ENCODE measurements around the gene HOXD8.
A peak's percentile ranks its signal among the peaks of the same experiment; 100 is the strongest.

HOXD8 gene

DNA sequence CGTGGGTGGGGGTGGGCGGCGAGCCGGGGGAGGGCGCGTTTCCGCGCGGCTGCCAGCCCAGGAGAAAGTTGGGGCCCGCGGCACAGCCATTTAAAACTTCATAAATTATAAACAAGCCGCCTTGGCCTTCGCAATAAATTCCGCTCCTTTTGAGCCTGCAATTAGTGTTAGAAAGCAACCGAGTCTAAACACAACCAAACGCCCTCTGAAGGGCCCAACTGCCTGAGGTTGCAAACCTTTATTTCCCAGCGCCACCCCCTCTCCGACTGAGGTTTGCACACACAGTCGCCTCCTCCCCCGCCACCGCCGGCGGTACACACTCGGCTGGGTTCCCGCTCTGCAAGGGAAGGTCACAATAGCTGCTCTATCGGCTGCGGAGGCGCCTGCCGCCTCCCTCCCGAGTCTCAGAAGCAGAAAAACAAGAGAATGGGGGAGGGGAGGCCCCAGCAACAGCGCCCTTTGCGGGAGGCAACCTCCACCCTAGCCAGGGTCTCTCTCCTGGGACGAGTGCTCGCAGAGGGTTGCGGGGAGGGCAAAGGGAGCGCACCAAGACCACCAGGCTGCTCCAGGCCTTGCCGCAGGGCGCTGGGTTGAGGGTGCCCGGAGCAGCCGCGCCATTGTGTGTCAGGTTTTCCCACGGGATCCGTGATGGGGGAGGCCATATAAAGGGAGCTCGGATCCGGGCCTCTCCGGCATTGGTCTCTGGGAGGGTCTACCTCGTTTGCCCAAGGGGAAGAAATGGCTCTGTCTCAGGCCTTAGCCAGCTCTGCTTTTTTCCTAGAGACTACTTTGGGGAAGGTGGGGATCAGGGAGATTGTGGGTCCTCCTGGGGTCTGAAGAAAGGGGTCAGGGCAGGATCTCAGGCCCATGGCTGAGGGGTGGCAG, 45.6 kb downstream of the HOXD8 start:
- no peak for DNase-seq (ENCODE audit: low read depth)
- TF ChIP-seq, protein P1, sequence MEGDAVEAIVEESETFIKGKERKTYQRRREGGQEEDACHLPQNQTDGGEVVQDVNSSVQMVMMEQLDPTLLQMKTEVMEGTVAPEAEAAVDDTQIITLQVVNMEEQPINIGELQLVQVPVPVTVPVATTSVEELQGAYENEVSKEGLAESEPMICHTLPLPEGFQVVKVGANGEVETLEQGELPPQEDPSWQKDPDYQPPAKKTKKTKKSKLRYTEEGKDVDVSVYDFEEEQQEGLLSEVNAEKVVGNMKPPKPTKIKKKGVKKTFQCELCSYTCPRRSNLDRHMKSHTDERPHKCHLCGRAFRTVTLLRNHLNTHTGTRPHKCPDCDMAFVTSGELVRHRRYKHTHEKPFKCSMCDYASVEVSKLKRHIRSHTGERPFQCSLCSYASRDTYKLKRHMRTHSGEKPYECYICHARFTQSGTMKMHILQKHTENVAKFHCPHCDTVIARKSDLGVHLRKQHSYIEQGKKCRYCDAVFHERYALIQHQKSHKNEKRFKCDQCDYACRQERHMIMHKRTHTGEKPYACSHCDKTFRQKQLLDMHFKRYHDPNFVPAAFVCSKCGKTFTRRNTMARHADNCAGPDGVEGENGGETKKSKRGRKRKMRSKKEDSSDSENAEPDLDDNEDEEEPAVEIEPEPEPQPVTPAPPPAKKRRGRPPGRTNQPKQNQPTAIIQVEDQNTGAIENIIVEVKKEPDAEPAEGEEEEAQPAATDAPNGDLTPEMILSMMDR (conservative IDR thresholded peaks at IDR 0.05; ENCODE audit: low read length) = no peak
- no peak overlapping the region for H3K4me3 ChIP-seq (ENCODE audit: low read length)

DNA sequence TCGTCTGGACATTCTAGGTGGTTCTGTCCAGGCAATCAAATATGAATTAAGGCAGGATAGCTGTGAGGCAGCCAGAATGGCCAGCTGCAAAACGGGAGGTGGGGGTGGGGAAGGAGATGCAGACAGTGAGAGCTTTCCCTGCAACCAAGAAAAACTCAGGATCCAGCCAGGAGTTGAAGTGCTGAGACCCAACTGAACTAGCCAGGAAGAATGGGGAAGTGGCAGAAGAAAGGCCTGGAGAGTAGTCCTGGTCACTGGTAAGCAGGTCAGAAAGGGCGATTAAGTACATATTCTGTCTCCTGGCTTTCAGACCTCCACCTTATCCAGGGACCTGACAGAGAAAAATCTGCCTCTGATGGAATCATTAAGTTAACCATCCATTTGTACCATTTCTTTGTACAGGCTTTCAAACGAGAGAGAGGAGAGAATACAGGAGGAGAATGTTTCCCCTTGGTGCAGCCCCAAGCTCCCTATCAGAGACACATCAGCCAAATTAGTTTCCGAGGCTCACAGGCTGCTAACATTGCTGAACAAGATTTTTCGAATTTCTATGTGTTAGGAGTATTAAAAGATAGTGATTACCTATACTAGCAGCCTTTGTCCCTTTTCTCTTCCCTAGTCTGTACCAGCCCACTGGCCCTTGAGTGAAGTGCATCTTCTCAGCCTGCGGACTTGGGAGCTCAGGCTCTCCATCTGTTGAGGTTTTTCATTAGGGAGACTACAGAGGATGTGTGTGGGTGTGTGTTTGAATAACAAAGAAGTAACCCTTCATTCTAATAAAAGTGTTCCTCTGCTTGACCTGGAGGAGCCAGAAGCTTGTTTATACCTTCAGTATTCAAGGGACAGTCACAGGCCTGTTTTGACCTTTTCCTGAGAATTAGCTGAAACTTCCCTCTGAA, 46.5 kb downstream of the HOXD8 start:
- H3K4me3 ChIP-seq (ENCODE audit: low read length) = no peak overlapping the region
- DNase-seq (ENCODE audit: low read depth) = no peak
- TF ChIP-seq, protein P1 (conservative IDR thresholded peaks at IDR 0.05; ENCODE audit: low read length) = no peak

DNA sequence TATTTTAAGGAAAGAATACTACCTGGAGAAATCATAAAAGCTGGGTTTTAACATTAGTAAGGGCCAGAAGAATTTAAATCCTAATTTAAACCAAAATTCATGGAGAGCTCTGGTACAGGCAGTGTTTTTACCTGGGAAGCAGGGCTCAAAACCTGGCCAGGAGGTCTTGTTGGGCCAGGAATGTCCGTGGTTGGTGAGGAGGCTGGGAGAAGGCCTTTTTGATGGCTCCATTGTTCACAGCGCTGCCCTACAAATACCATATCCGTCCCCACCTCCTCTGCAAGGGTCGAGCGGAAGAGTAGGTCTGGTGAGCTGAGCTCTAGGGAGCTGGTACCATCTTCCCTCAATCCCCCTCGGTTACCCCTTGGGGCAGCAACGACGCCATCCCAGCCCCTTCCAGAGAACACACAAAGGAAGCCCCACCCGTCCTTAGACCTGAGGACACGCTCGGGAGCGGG, 48.1 kb downstream of the HOXD8 start:
- H3K4me3 ChIP-seq (ENCODE audit: low read length) = peak overlapping the region; percentile 58
- TF ChIP-seq, protein P1 (conservative IDR thresholded peaks at IDR 0.05; ENCODE audit: low read length) = no peak
- DNase-seq (ENCODE audit: low read depth) = no peak

DNA sequence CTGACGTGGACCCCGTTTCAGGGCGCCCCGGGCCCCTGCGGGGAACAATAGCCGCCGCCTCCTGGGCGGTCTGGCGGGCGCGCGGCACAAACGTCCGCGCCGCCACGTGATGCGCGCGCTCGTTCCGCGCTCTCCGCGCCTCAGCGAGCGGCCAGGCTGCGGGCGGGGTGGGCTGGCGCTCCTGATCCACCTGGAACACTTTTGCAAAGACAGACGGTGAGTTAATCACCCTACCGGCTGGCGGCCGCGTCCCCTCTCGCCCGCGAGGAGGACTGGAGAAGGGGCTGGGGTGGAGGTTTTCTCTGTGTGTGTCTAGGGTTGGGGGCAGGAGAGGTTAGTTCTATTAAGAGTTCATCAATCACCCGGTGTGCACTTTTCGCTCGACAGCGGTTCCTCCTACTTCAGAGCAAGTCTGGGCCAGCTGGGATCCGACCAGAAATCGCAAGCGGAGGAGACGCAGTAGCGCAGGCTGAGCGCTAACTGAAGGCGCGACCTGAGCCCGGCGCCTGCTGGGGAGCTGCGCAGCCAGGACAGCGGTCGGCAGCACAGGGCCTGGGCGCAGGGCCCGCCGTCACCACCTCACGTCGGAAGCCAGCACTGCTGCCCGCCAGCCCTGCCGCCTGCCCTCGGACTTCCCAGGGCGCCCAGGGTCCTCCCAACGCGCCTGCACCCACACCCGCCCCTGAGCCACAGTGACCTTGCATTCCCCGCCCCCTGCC, 48.7 kb downstream of the HOXD8 start:
- peak; percentile 37 for DNase-seq (ENCODE audit: low read depth)
- peak overlapping the region; percentile 58 for H3K4me3 ChIP-seq (ENCODE audit: low read length)
- TF ChIP-seq, protein P1 (conservative IDR thresholded peaks at IDR 0.05; ENCODE audit: low read length) = no peak

DNA sequence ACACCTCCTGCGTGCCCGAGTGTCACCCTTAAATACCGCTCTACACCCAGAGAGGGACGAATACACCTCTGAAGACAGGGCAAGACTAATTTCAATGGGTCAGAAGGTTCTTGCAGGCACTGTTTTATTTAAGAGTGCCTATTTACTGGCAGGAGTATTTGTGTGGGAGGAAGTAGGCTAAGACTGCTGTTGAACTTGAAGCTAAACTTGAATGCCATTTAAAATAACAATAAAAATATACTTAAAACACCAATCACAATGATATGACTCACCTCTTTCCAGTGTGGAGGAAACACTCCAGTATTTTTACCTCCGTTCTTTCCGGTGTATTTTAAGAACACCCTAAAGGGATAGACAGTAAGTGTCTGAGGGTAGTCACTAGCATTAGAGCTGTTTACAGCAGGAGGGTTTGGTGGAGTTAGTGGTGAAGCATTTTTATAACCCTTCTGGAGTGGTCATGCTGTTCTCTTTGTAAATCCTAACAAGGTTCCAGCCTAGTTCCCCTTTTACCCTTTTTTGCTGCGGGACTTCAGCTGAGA, 49.3 kb downstream of the HOXD8 start:
- TF ChIP-seq, protein P1 (conservative IDR thresholded peaks at IDR 0.05; ENCODE audit: low read length) = no peak
- peak overlapping the region; percentile 58 for H3K4me3 ChIP-seq (ENCODE audit: low read length)
- DNase-seq (ENCODE audit: low read depth) = no peak

DNA sequence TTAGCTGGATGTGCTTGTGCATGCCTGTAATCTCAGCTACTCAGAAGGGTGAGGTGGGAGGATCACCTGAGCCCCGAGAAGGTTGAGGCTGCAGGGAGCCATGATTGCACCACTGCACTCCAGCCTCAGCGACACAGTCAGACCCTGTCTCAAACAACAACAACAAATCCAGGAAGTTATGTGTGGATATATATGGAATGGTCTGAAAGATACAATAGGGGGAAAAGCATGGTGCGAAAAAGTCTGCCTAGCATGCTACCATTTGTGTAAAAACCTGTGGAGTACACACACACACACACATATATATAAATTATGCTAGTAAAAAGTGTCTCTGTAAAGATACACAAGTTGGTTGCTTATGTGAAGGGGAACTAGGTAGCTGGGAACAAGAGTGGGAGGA, 52.0 kb downstream of the HOXD8 start:
- H3K4me3 ChIP-seq (ENCODE audit: low read length) = no peak overlapping the region
- DNase-seq (ENCODE audit: low read depth) = no peak
- TF ChIP-seq, protein P1 (conservative IDR thresholded peaks at IDR 0.05; ENCODE audit: low read length) = no peak
